GM18508 (cell line): ENCODE data around the gene HSD17B8.

Experiments
- ATAC-seq: cut with Tn5 transposase; IDR thresholded peaks from one replicate; pipeline ENCODE4 v1.9.1; 2021; ENCODE audit warnings: moderate number of reproducible peaks; ENCODE audit not compliant: insufficient read depth, unreplicated experiment

HSD17B8 gene

DNA sequence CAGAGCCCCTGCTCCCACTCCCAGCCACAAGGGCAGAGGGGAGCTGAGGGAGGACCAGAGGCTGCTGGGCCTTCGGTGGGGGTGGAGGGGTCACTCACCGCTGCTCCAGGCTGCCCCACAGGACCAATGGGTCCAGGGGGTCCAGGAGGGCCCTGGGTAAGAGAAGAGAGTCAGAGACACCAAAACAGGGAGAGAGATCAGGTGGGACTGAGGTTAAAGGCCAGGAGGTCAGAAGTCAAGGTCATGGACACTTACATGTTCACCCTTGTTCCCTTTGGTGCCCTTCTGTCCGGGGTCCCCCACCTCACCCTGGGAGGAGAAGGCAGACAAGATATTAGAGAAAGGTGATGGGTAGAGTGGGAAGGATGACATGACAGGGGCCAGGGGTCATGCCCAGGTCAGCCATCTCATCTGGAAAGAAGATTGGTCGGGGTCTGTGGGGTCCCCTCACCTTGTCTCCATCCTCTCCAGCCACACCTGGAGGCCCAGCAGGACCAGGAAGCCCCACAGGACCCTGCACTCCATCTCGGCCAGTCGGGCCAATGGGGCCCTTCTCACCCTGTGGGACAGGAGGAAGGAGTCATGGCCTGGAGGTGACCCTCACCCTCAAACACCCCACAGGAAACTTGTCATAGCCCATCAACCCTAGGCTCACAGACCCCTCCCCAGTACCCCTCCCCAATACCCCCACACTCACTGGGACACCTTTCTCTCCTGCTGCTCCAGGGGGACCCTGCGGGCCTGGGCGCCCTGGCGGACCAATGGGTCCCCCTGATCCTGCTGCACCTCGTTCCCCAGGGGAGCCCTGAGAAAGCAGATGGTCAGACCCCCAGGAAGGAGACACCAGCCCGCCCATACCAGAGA, 33.2 kb upstream of the HSD17B8 start:
- no peak for ATAC-seq

DNA sequence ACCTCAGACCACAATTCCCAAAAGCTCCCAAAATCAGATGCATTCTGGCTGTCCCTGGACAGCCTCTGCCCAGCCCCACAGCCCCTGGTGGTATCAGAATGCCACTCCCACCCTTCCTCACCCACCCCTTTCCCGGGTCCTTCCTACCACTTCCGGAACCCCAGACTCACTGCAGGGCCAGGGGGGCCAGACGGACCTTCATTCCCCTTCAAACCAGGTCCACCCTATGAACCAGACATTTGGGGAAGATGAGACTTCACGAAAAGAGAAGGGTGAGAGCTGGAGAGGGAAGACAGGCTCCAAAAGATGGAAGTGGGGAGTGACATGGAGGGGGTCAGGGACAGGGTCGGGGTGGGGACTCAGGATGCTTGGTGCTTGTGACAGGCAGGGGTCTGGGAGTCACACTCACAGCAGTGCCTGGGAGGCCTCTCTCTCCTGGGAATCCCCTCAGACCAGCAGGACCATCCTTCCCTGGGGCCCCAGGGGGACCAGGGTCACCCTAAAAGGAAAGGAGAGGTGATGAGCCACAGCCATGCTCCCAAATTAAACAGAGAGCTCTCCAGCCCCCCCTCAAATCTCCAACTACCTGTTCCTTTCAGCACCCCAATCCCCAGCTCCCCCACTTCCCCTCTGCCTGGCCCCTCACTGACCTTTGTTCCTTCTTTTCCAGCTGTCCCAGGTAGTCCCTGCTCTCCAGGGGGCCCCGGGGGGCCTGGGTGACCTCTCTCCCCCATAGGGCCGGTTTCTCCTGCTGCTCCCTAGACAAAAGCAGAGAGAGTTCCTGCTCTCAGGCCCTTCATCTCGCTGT, 32.4 kb upstream of the HSD17B8 start:
- no peak for ATAC-seq

DNA sequence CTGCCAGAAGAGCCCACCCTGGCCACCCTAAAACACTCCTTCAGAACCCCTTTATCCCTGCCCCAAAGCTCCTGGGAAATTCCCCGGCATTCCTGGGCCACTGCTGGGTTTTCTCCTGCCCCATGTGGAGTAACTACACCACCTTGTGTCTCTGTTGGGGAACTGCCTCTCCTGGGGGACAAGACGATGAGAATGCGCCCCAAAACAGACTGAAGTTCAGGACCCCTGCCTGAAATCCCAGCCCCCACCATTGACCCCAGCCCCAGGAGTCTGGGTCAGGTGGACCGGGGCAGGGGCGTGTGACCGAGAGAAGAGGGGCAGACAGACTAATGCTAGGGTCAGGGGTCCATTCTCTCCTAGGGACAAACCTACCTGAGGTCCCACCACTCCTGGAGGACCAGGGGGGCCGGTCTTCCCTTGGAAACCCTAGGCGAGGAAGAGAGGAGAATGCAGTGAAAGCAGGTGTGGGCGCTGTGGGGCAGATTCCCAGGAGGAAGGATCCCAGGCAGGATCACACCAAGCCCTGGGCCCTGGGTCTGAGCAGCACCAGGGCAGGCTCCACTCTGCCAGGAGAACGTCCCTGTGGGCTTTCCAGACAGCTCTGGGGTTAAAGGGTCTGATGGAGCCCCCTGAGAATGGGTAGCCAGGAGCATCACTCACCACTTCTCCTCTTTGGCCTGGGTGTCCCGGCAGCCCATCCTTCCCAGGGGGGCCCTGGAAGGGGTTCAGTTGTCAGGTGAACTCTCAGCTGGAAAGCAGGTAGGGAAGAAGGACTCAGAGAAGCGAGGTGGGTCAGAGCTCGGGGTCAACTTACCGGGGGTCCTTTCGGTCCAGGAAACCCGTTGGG, 31.5 kb upstream of the HSD17B8 start:
- no peak for ATAC-seq

DNA sequence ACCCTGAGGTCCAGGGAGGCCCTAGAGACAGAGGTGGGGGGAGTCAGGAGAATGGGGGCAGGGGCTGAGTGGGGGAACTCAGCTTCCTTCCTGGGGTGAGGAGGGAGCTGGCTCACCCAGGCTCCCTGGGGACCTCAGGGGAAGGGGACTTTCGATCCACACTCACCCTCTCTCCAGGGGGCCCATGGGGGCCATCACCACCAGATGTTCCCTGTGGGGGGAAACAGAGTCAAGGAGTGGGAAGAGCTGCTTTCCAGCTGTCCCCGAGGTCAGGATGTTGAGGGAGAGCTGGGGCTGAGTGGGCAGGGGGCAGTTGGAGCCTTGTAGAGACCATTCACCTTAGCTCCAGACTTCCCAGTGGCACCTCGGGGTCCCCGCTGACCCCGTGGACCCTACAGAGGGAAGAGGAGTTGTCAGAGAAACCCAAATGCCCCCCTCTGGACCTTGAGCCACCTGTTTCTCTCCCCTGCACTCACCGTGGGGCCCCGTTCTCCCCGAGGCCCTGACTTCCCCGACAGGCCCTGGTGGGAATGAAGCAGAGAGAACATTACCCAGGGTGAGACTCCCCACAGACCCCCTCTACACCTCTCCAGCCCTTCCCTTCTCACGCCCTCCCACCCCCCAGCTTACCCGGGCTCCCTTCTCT, 30.8 kb upstream of the HSD17B8 start:
- no peak for ATAC-seq

DNA sequence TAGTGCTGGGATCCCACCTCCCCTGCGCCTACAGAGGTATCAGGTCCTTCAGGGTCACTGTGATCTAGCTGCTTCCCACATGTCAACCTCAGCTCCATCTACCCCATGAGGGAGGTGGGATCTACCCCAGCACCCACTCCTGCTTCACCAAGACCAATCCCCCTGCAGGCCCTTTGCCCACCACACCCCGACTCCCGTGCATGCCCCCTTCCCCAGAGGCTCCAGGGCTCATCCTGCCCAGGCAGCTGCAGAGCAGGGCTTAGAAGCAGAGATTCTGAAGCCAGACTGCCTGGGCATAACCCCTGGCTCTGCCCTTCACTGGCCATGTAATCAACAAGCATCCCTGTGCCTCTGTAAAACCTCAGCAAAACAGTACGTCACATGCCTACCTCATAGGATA, 29.7 kb upstream of the HSD17B8 start:
- ATAC-seq, result no peak

DNA sequence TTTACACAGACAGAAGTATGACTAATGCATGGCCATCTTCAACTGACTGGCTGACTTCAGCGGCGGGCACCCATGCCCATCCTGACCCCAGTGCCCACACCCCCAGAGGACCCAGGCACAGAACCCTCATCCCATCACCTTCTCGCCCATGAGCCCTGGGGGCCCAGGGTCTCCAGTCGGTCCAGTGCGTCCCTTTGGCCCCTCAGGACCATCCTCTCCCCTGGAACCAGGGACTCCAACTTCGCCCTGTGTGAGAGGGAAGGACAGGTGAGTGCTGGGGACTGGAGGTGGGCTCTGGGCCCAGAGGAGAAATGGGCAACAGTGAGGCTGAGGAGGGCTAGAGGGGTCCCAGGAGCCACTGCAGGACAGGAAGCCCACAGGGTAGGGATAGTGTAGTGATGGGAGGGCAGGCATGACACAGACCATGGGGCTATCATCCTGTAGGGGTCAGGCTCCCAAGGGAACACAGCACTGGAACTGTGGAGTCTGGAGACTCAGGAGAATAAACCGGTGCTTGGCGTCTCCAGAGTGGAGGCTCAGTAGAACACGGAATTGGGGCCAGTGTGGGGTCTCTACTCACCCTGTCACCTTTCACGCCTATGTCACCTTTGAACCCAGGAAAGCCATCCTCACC, 28.9 kb upstream of the HSD17B8 start:
- ATAC-seq, result no peak

DNA sequence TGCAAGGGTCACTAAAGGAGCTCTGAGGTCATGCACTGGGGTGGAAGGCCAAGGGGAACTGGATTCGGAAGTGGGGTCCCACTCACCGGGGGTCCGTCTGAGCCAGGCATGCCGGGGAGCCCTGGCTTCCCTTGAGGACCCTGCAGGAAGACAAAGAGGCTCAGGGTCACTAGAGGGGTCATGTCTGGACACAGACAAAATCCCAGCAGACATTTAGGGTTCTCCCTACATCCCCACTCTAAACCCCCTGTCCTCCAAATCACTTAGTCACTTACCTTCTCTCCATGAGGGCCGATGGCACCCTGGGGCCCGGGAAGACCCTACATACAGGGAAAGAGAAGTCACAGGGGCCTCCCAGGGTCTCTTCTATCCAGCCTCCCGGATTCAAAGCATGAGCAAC, 27.5 kb upstream of the HSD17B8 start:
- ATAC-seq, result no peak

DNA sequence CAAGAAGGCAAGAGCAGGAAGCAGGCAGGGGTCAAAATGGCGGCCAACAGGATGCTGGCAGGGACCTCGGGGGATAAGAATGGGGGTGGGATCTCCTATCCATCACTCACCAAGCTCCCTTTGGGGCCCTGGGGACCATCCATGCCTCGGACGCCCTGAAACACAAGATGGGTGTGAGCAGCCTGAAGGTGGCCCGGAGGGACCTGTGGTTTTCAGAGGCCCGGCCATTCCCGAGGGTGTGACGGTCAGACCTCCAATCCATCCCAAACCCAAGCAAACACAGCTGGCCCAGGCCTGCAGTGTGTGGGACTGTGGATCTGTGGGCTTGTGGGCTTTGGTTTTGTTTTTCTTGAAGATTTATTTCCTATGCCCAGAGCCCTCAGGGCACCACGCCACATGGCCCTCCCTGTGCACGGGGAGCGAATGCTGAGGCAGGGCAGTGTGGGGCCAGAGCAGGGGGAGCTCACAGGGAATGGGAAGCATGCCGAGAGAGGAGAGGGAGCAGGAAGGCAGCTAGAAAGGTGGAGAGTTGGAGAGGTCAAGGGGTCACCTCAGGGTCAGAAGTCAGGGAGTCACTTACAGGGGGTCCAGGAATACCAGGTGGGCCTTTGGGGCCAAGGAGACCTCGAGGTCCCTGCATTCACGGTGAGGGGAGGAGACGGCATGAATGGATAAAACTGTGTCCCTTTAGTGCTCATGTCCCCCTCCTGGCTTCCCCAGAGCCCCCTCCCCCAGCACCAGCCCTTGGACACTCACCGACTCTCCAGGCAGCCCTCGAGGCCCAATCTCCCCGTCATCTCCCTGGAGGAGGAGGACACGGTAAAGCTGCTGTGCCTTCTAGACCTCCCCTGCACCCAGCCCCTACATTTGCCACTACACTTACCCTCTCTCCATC, 26.7 kb upstream of the HSD17B8 start:
- no peak for ATAC-seq

DNA sequence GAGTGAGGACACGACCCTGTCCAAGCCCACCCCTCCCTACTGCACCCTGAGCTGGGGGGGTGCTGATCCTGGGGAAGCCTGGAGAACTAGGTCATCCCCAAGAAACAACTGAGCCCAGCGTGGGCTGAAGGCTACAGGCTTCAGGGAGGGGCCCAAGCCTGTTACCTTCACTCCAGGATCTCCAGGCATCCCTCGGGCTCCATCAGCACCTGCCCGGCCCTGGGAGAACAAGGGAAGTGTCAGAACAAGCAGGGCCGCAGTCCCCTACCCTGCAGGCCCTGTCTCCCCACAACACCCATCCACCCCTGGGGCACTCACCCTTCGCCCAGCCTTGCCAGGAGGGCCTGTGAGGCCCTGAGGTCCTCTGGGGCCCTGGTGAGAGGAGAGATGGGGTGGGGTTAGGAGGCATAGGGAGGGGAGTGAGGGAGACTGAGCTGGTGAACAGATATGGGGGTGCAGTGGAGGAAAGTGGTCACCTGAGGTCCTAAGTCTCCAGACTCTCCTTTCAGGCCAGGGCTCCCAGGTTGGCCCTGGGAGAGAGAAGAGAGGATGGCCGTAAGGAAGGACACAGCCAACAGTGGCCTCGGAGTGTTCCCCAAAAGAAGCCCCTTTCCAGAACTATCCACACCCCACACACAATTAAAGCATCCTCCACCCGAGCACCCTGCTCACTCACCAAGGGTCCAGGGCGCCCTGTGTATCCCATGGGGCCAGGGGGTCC, 25.5 kb upstream of the HSD17B8 start:
- ATAC-seq, result no peak

DNA sequence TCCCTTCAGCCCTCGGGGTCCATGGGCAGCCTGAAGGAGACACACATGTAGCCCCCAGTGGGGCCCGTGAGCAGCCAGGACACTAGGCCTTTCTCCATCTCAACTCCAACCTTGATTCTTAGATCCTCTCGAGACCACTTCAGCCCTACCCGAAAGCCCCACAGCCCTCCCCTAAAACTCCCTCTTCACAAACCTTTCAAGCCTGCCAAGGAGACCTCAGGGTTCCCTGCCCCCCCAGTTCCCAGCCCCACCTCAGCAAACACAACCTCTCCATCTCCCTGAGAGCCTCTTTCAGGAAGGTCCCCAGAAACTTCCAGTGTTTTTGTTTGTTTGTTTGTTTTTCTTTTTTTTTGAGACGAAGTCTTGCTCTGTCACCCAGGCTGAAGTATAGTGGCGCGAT, 23.3 kb upstream of the HSD17B8 start:
- ATAC-seq, result no peak

DNA sequence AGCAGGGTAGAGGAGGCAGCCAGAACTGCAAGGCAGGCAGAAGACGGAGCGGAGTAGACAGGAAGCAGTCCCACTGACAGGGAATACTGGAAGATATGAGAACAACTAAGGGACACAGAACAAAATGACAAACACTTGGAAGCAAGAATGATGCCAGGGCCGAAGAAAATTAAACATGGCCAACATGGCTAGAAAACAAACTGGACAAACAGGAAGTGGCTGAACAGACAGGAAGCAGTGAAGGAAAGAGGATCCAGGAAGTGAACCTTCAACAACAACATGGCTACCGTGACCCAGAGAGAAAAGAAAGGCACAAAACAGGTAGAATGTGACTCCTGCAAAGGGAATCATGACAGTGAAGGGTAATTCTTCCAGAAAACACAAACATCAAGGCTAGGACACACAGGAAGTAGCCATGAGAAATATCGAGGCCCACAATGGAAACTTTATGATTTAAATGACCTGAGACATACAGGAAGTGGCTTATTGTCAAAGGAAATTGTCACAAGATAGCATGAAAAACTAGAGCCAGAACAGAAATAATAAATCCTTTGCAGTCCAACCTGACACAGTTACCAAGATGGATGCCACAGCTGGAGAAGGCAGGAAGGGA, 21.3 kb upstream of the HSD17B8 start:
- no peak for ATAC-seq

DNA sequence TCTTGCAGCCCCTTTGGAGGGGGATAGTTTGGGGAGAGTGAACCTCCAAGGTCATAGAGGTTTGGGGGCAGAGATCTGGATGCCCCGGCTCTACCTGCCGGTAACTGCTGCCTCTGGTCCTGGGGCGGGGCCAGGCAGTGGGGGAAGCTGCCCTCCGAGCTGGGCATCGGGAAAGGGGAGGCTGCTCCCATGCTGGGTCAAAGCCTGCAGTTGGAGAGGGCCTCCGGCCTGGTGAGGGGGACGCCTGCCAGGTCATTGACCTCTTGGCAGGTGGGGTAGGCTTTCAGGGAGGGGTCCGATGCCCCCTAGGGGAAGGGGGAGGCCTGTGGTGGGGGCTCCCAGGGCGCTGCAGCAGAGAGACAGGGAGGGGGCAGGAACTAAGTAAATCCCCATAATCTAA, 19.3 kb upstream of the HSD17B8 start:
- ATAC-seq, result no peak

DNA sequence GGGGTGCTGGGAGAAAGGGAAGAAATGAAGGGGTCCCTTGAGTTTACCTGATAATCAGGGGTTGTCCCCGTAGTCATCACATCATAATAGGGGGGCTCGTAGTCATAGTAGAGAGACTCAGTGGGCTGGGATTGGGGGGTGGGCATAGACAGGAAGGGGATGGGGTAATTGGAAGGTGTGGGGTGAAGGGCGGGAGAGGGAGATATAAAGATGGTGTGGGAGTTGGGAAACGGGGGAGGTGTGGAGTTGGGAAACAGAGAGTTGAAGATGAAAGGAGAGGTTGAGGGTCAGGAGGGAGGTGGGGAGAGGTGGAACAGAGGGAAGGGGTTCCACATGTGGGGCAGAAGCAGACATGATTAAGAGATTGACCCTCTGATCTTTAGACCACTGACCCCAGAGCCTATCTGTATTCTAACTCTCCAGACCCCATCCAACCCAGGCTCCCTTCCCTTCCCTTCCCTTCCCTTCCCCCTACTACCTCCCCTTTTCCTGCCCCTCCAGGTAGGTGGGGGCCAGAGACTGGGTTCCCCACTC, 18.7 kb upstream of the HSD17B8 start:
- no peak for ATAC-seq

DNA sequence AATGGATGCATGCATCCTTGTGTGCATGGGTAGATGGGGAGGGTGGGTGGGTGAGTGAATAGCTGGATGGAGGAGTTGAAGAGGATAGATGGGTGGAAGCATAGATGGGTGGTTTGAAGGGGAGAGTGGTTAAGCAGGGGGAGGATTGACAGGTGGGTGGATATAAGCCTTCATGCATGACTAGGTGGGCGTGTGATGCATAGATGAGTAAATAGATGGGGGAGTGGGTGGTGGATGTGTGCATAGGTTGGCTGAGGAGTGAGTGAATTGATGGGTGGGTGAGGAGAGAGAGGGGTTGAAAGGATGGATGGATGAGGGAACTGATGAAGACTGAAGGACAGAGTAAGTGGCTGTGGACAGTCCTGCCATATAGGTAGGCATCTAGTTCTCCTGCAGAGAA, 16.6 kb upstream of the HSD17B8 start:
- ATAC-seq, result no peak

DNA sequence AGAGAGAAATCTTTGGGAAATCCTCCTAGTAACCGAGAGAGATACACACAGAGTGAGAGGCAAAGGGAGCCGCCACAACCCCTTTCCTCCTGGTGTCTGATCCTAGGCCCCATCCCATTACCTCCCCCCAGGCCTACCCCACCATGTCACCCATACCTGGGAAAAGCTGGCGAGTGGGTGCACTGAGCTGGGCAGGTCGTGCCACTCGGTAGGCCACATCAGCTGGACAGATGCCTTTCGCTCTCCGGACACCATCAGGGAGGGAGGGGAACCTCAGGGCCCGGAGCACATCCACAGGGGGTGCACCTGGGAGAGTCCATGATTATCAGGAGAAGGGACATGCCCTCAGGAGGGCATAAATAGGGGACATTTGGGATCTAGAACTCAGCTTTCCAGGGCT, 15.3 kb upstream of the HSD17B8 start:
- no peak for ATAC-seq

DNA sequence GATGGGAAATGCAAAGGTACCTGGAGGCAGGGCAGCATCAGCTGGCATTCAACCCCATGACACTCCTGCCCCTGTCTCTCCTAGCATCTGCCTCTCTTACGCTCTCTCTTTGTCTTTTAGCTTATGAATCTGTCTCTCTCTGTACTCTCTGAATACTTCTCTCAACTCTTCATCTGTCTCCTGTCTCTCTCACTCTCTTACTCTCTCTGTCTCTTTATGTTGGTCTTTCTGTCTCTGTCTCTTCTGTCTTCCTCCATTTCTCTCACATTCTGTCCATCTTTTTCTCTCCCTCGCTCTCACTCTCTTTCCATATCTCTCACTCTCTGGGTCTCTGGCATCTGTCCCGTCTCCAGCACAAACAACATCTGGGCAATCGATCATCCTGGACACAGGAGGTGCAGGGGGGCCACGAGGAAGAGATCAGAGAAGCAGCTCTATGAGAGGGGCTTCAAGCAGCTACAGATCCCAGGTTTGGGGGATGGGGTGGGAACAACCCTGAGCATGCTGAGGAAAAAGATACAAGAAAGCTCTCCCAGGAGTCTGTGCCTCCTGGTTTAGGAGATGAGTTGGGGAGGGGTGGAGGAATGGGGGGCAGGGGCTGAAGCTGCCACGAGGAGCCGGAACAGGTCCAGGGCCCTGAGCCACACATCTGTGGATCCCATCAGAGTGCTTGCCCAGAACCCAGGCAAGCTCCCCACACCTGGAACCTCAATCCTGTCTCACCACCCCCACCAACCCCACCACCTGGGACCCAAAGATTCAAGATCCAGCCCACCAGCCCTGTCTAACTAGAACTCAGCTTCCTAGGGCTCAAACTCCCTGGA, 14.6 kb upstream of the HSD17B8 start:
- ATAC-seq, result no peak
